ENCODE data around the gene LDHD. TPM values are rescaled to one million over a fixed set of nuclear protein-coding genes. Genes with fewer than 3 reads are reported as not detected.

LDHD gene
- total RNA-seq, 1 donor from 2014 or later = 0.89 TPM

DNA sequence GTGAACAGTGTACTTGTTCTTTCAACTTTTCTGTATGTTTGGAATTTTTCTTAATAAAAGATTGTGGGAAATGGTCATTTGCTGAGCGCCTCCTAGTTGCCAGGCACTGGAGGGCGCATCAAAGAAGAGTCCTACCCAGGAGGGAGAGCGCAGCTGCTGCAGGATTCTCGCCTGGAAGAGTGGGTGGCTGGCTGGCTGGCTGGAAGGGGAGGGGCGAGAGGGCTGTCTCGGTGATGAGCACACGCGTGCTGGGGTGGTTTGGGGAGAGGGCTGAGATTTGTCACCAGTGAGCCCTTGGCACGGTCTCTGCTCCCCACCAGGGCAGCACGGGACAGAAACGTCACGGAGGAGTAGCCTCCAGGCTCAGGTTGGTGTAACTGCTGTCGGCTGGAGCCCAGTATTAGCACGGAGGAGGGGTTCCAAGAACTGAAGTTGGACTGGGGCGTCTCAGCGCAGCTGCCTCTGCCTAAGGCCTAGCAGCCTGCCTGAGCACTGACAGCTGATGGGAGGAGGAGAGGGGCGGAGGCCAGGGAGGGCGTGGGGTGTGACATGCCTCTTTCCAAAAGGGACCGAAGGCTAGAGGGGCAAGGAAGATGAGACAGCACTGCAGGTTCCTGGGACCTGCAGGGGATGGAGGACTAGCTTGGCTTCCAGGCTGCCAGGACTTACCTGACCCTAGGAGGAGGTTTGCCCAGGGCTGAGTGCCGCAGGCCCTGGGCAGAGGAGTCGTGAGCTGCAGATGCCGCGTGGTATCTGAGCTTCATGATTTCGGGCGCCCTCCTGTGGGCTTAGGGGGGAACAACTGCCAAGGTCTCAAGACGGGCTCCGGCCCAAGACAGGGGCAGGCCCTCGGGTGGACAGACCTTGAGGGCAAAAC is 5.7 kb downstream of the LDHD start:
- TF ChIP-seq, protein P1, sequence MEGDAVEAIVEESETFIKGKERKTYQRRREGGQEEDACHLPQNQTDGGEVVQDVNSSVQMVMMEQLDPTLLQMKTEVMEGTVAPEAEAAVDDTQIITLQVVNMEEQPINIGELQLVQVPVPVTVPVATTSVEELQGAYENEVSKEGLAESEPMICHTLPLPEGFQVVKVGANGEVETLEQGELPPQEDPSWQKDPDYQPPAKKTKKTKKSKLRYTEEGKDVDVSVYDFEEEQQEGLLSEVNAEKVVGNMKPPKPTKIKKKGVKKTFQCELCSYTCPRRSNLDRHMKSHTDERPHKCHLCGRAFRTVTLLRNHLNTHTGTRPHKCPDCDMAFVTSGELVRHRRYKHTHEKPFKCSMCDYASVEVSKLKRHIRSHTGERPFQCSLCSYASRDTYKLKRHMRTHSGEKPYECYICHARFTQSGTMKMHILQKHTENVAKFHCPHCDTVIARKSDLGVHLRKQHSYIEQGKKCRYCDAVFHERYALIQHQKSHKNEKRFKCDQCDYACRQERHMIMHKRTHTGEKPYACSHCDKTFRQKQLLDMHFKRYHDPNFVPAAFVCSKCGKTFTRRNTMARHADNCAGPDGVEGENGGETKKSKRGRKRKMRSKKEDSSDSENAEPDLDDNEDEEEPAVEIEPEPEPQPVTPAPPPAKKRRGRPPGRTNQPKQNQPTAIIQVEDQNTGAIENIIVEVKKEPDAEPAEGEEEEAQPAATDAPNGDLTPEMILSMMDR (IDR thresholded peaks at IDR 0.05; ENCODE audit: unreplicated experiment) = peak; percentile 79
- no peaks in the 10 kb centered on the region for H3K27me3 Mint-ChIP-seq
- peaks cover 9% of the 10 kb centered on the region for H3K4me1 Mint-ChIP-seq (ENCODE audit: low read depth)
- H3K4me3 Mint-ChIP-seq (ENCODE audit: low read depth) = no peak overlapping the region
- H3K27ac Mint-ChIP-seq = peak overlapping the region; percentile 57
- DNase-seq (ENCODE audit: low spot score, unreplicated experiment) = peak; percentile 66
- H3K36me3 Mint-ChIP-seq (ENCODE audit: insufficient read depth) = peaks cover 4% of the 10 kb centered on the region
- no peaks in the 10 kb centered on the region for H3K9me3 Mint-ChIP-seq (ENCODE audit: low read depth)

DNA sequence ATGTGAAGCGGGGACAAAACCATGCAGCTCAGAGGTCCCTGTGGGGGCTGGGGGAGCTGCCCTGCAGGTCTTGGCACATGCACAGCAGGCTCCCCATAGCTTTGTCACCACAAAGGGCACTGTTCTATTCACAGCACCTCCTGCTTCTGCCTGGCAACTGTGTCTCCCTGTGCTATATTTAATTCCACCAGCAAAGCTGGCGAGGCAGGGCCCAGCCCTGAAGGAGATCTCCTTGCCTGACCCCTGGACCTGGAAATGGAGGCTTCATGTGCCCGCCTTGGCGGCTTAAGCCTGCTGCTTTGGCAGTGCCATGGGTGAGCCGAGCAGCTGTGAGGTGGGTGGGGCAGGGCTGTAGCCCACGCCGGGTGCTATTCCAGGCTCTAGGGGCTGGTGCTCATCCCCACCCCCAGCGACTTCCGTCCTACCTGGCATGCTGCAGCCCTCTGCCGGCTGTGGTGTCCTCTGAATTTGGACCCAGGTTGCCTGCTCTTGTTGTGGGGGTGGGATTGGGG is 6.8 kb downstream of the LDHD start:
- peaks cover 9% of the 10 kb centered on the region for H3K4me1 Mint-ChIP-seq (ENCODE audit: low read depth)
- peak overlapping the region; percentile 80 for H3K27ac Mint-ChIP-seq
- no peaks in the 10 kb centered on the region for H3K27me3 Mint-ChIP-seq
- H3K9me3 Mint-ChIP-seq (ENCODE audit: low read depth) = no peaks in the 10 kb centered on the region
- peaks cover 5% of the 10 kb centered on the region for H3K36me3 Mint-ChIP-seq (ENCODE audit: insufficient read depth)
- no peak overlapping the region for H3K4me3 Mint-ChIP-seq (ENCODE audit: low read depth)
- DNase-seq (ENCODE audit: low spot score, unreplicated experiment) = no peak
- TF ChIP-seq, protein P1 (IDR thresholded peaks at IDR 0.05; ENCODE audit: unreplicated experiment) = no peak

DNA sequence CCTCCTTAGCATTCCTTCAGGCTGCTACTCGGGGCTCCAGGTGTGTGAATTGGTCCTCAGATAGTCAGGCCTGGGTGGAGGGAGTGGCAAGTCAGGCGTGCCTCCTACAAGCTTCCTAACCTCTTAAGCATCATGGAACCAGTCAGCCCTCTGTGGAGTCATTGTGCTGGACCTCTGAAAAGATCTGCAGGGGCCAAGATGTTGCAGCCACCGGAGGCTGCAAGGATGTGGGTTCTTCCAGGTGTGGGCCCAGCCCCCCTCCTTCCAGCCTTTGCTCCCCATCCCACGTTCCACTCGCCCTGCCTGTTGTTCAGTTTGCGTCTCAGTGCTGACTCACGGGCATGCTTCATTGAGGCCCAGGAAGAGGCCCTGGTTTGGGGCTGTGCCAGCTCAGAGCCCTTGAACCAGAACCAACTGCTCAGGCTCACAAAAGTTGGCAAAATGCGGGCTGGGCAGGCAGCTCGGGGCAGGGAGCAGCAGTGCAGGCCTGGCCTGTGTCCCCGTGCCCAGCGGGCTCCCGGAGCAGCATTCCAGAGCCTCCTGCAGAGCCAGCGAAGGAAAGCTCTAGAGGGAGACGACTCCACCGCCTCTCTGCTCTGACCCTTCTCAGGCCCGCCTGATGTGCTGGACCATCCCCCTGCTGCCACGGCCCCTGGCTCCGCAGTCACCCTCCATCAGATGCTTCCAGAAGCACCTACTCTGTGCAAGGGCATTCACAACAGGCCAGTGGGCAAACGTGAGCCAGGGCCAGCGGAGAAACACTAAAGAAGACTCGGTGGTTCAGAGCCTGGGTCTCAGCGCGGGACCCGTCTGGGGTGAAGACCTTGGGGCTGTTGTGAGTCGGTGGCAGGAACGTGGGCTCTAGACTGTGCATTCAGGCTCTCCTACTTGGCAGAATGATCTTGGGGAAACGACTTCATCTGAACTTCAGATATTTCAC is 7.5 kb downstream of the LDHD start:
- Mint-ChIP-seq H3K36me3 (ENCODE audit: insufficient read depth) (peaks cover 11% of the 10 kb centered on the region), H3K27me3 (no peaks in the 10 kb centered on the region), H3K4me1 (ENCODE audit: low read depth) (peaks cover 9% of the 10 kb centered on the region), H3K27ac (peak overlapping the region; percentile 80), H3K4me3 (ENCODE audit: low read depth) (no peak overlapping the region), H3K9me3 (ENCODE audit: low read depth) (no peaks in the 10 kb centered on the region)
- TF ChIP-seq, protein P1 (IDR thresholded peaks at IDR 0.05; ENCODE audit: unreplicated experiment) = no peak
- no peak for DNase-seq (ENCODE audit: low spot score, unreplicated experiment)

DNA sequence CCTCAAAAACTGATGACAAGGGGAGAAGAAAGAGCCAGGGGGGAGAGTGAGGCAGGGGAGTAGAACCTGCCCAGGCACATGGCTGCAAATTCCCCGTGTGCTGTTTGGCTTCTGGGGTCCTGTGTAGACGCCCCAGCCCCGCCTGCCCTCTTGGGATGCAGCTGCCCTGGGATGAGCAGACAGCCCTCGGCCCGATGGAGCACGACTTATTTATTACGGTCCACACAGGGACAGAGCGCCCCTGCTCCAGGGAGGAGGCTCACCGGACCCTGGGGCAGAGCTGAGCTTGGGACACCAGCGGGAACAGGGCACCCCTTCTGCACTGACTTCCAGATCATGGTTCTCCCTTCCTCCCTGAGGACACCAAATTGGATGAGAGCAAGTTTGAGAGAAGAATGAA is 9.1 kb downstream of the LDHD start:
- H3K9me3 Mint-ChIP-seq (ENCODE audit: low read depth) = no peaks in the 10 kb centered on the region
- peaks cover 6% of the 10 kb centered on the region for H3K4me1 Mint-ChIP-seq (ENCODE audit: low read depth)
- H3K27ac Mint-ChIP-seq = no peak overlapping the region
- no peak for DNase-seq (ENCODE audit: low spot score, unreplicated experiment)
- TF ChIP-seq, protein P1 (IDR thresholded peaks at IDR 0.05; ENCODE audit: unreplicated experiment) = no peak
- no peaks in the 10 kb centered on the region for H3K27me3 Mint-ChIP-seq
- H3K4me3 Mint-ChIP-seq (ENCODE audit: low read depth) = no peak overlapping the region
- peaks cover 17% of the 10 kb centered on the region for H3K36me3 Mint-ChIP-seq (ENCODE audit: insufficient read depth)

All from progenitor cell of endocrine pancreas (in vitro differentiated cells).